Measurements from ENCODE around the gene MCF2L.

- peak; percentile 76 for TF ChIP-seq CTCF (conservative IDR thresholded peaks at IDR 0.05; ENCODE audit: low read depth, low read length)
- TF ChIP-seq EZH2 (IDR thresholded peaks at IDR 0.05; ENCODE audit: borderline replicate concordance, low read depth, low read length, poor library complexity, severe bottlenecking) = no peak
These were observed 65.6 kb downstream of the MCF2L start for GRCh38 chr13:113034451-113035212.
